ENCODE results near the gene BDP1.
"Not testable (repeated sequence)": the region's sequence is repeated elsewhere in the genome, so short reads cannot be mapped to it uniquely, and the experiment has no call there.

Gene BDP1, protein sequence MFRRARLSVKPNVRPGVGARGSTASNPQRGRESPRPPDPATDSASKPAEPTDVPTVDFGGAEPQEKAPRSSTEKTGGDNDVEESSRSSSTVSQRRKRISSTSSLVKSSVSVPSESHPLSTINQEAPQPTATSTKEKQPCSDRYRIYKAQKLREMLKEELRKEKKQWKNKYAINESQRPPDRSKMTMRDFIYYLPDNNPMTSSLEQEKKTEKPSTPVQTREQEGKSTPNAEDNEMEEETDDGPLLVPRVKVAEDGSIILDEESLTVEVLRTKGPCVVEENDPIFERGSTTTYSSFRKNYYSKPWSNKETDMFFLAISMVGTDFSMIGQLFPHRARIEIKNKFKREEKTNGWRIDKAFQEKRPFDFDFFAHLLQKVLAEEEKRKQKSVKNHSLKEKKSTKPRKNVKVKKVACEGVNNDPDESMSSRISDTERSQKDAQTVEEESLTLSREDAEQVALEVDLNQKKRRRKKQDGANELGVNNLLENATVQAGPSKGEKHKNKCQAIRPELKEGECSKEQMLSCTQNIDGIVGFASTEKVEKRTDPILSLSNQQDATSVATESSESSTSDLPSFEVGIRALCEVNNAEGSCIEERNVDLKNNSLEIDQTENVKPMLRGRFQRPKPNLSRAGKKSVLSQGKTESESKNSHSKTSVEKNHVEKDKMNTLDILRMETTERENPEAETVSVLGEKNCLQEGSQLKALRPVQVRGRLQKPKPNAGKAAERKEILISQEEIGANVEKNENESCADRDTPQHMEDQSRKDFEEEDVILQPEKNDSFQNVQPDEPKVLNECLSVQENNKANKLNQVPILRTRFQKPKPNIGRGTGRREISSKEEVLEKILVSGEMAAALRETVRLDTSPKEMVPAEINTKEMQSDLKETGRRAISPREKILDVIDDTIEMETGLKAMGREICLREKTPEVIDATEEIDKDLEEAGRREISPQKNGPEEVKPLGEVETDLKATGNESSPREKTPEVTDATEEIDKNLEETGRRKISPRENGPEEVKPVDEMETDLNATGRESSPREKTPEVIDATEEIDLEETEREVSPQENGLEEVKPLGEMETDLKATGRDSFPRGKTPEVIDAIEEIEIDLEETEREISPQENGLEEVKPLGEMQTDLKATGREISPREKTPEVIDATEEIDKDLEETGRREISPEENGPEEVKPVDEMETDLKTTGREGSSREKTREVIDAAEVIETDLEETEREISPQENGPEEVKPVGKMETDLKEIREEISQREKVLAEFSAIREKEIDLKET (N-terminal part only)

DNA sequence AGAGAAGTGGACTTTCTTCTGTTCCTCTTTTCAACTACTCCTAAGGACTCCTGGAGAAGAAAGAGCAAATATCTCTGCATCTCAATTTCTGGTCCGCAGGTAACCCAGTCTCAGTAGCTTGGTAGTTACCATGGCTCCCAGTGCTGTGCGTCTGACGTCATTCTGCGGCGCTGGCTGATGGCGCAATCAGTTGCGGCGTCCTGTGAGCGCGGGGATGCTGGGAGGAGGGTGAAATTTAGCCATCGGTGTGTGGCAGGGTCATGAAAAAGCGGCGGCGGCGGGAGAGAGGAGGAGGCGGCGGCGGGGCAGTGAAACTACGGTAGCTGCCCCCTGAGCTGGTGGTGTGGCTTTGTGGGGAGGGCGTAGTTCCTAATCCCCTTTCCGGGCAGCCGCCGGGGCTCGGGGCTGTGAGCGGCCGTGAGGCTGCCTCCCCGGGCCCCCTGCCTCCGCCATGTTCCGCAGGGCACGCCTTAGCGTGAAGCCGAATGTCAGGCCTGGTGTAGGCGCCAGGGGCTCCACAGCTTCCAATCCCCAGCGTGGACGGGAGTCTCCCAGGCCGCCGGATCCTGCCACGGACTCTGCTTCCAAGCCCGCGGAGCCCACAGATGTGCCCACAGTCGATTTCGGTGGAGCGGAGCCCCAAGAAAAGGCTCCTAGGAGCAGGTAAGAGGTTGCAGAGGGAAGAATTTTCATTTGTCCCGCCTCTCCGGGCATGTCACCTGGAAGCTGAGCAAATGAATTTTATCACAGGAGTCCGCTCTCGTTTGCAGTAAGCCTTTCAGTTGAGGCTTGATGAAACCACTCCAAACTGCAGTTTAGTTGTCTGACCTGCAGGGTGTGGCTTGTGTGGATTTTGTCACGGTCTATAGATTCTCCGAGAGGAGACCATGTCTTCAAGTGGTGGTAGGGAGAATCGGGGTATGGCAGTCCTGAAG, at the start of gene BDP1:
Gene BDP1, plus strand, starts transcription at position 225 of the 935 bp plus-strand sequence. Its CDS starts 227 bp downstream, at position 452.
- peak; percentile 90 for DNase-seq

DNA sequence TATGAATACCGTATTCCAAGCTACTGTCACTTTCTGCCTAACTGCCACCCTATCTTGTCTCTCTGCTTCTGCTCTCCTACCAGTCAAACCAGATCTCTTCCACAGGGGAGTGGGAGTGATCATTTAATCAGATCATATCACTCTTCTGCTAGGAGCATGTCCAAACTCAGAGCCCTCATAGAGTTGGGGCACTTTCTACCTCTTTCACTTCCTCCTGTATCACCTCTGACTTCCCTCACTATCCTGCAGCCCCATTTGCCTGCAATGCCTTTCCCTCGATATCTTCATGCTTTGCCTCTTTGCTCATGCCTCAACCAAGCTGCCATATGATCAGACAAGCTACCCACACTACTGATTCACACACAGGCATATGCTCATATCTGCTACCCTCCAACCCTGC, 45.4 kb upstream of the BDP1 start:
- not testable (repeated sequence) for DNase-seq

DNA sequence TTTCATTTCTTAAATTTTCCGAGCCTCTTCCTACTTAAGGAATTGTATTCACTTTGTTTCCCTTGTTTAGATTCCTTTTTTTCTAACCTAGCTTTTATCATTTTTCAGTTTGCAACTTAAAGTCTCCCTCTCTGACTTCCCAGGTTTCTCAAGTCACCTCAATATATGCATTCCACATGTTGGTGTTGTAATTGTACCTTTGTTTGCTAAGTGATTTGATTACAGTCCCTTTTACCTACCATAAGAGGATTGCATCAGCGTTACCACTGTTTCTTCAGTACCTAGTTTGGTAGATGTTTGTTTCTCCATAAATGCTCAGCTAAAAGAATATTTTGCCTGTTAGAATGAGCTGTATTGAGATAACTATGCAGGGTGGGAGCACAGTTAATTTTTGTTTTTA, 39.8 kb upstream of the BDP1 start:
- not testable (repeated sequence) for DNase-seq

DNA sequence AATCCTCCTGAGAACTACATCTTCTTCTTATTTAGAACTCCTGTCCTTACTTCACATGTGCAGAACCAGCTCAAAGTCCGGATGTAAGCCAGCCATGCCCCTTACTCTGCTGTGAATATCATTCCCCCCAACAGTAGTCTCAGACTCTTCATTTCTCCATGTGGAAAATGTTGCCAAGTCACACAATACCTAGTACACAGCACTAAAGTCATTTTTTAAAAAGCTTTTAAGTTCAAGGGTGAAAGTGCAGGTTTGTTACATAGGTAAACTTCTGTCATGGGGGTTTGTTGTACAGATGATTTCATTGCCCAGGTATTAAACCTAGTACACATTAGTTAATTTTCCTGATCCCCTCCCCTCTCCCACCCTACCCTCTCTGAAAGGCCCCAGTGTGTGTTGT, 37.4 kb upstream of the BDP1 start:
- not testable (repeated sequence) for DNase-seq

DNA sequence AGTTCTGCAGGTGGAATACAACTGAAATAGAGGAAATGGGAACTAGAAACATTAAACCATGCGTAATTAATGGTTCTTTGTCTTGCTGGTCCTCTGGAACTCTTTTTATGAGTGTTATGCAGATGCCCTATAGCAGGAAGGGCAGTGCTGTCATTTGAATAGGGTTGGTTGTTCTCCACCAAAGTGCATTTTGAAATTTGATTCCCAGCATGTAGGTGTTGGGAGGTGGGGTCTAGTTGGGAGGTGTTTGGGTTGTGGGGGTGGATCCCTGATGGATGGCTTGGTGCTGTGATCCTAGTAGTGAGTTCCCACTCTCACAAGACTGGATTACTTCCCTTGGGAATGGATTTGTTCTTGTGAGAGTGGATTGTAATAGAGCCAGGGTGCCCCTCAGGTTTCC, 34.2 kb upstream of the BDP1 start:
- DNase-seq: not testable (repeated sequence)

DNA sequence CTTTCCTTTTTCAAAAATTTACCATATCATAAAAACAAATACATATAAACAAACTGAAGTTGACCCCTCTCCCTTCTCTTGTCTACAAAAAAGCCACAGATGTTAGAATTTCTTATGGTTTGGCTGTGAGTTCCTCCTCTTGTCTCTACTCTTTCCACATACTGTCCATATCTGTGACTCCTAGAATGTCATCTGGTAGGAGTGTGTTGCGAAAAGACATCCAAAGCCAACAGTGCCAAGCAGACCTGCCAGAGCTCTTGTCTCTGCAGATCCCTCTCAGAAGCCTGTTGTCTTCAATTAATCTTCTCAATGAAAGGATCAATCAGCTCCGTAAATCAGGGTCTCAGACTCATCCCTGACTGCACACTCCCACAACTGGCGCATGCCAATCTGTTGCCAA, 31.6 kb upstream of the BDP1 start:
- not testable (repeated sequence) for DNase-seq

DNA sequence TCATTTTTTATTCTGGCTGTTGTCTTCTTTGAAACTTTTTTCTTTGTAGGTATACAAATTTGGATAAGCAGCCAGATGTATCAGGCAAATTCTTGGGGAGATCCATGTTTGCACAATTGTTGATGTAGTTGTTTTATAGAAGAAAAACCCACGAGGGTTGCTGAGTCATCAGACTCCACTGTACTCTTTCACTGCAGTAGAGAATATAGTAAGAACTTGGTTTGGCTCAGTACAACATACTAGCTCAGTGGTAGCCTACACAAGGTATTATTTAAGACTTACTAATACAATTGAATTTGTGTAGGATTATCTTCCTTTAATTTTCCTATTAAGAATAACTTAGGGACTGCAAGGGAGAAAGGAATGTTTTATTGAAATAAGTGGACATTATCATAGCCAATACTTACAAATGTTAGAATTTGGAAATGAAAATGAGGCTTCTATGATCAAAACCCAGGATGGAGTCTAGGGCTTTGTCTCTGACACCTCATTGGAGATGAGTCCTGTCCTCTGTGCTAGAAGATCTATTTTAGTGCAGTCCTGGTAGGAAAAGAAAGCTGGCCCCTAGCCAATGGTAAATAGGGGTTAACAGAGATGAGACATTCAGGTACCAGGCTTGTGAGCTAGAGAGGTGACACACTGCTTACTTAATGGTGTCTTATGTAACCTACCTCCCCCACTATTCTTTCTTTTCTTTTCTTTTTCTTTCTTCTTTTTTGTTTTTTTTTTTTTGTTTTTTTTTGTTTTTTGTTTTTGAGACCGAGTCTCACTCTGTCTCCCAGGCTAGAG, 28.6 kb upstream of the BDP1 start:
- not testable (repeated sequence) for DNase-seq

DNA sequence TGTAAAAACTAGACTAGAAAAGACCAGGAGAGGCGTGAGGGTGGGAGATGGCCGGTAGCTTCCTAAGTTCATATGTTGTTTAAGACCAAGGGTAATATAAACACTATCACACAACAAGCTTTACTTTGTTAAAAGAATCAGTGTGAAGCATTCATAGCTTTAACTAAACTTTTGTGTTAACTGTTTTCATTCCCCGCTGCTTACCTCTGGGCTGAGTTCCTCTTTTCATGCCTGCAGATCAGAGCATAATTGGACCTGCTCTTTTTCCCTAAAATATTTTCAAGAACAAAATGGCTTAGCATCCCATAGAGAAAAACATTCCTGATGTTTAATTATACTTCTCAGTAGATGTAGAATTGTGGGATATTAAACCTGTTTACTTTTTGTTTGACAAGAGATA, 23.0 kb upstream of the BDP1 start:
- DNase-seq: not testable (repeated sequence)

DNA sequence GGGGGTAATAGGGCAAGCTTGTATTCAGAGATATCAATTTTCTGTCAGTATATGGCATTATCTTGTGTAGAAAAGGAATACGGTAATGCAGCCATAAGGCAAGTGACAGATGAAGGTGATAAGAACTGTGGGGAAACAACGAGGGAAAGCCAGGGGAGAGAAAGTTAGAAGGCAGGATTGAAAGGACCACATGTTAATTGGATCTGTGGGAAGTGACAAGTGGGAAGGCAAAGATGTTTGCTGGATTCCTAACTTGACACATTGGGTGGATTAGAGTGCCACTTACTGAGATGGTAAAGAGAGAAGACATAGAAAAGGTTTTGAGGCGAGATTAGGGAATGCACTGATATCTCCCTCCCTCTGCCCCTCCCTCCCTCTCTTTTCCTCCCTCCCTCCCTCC, 20.6 kb upstream of the BDP1 start:
- not testable (repeated sequence) for DNase-seq

DNA sequence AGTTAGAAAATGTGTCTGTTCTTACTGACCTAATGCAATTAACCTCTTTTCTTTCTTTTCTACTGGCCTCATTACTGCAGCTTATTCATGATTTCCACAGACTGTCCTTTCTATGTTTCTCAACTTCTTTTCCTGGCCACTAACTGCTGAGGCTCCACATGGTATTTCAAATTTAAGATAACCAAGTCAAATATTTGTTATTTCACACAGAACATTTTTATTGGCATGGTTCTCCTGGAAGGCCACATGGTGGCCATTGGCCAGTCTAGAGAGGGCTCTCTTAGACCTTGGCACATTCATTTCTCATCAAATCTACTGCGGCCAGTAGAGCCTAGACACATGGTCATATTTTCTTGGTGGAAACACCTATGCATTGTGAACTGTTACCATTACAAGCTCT, 13.9 kb upstream of the BDP1 start:
- DNase-seq: not testable (repeated sequence)

DNA sequence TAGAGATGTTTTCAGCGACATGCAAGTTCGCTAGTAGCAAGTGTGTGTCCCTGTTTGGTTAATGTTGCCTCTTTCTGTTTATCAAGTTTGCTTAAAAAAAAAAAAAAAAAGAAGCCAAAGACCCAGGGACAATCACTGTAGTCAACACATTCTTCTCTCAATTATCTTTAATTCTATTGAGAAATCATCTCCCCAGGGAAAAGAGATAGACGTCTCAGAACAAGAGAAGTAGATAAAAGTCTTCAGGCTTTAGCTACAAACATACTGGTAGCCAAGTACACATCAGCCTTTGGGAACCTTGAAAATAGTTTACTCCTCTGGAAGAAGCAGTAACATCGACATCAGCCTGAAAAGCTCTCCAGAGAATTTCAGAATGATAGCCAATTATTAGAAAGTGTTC, 11.6 kb upstream of the BDP1 start:
- not testable (repeated sequence) for DNase-seq

DNA sequence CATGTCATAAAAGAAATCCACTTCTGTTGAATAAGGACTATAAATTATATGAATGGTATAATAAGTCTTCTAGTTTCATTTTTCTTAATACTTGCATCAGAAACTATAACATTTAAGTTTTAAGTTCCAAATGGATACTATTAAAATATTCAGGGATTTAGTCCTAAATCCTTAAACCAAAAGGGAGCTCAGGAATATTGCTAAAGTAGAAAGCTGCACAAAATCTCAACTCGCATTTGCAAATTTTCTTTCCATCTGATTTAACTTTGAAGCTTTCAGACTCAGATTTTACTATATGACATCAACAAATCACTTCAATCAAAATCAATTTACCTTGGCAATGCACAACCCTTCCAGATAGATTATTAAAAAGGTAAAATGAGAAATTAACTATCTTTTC, 10.4 kb upstream of the BDP1 start:
- DNase-seq: not testable (repeated sequence)

DNA sequence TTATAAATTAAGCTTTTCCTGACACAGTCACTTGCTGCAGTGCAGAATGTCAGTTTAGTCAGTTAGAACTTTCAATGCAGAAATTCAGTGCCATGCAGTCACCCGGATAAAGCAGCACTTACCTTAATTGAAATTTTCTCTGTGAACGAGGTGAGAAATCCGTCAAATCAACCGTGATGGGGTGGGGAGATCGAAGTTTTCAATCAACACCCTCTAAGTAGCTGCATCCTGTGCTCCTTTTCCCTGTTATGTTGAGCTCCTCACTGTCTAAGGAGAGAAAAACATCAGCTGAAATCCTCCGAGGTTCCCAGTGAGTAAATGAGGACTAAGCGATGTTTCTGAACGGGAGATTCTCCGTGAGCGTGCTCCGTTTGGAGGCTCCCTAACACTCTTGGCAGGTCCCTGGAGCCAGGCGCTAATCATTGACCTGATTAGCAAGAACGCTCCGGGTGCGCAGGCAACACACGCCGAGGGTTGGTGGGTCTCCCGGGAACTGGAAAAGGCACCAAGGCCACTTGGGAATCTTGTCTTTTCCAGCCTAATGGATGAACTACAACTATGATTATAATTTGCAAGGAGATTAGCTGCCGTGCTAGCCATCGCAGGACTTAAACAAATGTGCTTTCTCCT, 9.8 kb upstream of the BDP1 start:
- not testable (repeated sequence) for DNase-seq

DNA sequence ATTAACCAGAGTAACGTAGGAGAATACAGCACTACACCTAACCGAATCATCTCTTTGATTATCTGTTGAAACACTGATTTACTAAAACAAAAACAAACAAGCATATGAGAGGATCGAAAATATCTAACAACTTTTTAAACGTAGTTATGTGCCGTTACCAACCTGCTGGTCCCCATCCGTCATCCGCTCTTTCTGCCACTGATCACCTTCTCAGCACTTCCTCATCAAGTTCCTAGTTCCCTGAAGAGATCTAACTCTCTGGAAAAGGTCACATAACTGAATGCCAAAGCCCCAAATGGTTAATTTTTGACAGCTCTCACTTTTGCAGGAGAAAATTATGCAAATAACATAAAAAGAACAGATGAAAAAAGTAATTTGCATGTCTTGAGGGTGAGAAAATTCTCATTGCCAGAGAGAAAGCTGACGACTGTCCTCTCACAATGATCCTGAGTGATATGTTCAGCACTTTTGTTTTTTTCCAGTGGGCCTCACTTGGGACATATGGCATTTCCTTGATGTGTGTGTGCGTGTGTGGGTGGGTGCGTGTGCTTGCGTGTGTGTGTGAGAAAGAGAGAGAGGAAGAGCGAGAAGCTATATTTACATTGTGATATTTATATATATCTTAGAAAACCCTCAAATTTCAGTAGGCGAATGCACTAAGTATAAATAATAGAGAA, 8.8 kb upstream of the BDP1 start:
- DNase-seq: not testable (repeated sequence)

DNA sequence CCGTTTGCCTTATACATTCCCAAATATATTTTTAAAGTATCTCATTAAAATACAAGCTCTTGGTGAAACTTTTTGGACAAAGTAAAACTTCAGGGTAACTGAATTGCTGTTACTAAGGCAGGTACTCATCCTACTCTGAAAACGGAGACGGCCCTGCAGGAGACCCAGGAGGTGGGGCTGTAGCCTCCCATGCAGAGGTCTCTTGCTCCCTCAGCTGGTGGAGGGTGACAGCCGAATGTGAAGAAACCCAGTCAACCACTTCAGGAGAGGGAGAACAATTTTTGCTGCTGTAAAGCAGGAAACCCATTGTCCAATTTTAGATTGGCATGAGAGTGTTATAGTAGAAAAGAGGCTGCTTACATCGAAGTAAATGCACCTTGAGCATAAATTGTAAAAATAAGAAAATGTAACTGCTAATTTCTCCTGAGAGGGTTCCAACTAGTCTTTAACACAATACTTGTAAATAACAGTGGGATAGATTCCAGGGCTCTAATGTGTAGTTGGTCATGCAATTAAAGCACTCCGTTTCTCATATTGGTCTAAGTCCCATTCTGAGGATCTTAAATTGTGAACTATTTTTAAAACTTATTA, 8.1 kb upstream of the BDP1 start:
- DNase-seq: peak; percentile 69

DNA sequence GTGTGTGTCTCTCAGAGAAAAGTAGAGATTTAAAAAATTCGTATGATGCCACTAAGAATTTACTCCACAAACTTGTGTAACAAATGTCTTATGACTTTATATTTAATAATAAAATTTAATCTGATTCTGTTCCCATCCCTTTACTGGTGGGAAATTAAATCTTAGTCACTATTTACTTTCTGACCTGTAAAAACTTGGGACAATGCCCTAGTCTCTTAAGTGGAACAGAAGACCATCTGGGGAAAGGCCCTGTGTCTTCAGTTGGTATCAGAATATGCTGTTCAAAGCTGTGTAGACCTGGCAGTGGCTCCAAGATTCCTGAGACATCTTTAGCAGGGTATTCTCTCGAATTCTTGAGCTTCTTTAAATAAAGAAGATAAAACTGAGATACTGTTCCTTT, 2.6 kb upstream of the BDP1 start:
- DNase-seq: no peak

DNA sequence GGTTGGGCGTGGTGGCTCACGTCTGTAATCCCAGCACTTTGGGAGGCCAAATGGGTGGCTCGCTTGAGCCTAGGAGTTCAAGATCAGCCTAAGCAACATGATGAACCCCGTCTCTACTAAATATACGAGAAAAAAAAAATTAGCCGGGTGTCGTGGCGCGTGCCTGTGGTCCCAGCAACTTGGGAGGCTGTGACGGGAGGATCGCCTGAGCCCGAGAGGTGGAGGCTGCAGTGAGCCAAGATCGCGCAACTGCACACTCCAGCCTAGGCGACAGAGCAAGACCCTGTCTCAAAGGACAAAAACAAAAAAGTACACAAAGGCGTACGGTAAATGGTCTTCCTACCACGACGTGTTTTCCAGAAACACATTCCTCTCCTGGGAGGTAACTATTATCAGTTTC, 538 bp upstream of the BDP1 start:
- DNase-seq: no peak

DNA sequence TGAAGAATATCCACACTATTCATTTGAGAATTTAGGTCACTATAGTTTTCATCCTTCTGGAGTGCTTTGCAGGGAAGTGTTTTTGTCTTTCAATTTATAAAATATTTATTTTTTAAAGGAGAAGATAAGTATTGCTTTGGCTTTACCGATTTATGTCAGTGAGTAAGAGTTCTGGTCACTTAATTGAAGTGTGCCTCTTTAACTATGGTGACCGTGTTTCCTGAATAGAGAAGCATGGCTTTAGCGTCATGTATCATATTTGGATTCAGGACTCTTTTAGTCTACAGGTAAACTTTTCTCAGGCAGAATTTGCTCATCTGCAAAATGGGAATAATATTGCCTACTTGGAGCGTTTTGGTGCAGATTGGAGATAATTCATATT, 902 bp downstream of the BDP1 start:
- no peak for DNase-seq

DNA sequence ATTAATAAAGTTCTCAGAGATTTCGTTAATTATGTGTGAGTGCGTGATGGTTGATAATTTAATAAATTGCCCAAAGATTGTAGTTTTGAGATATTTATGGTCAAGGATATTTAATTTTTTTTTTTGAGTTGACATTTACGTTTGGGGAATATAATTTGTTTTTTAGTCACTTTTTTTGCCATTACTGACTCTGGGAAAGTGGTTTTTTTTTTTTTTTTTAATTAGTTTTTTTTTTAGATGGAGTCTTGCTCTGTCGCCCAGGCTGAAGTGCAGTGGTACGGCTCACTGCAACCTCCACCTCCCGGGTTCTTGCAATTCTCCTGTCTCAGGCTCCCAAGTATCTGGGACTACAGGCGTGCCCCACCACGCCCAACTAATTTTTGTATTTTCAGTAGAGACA, 1.7 kb downstream of the BDP1 start:
- DNase-seq: no peak

DNA sequence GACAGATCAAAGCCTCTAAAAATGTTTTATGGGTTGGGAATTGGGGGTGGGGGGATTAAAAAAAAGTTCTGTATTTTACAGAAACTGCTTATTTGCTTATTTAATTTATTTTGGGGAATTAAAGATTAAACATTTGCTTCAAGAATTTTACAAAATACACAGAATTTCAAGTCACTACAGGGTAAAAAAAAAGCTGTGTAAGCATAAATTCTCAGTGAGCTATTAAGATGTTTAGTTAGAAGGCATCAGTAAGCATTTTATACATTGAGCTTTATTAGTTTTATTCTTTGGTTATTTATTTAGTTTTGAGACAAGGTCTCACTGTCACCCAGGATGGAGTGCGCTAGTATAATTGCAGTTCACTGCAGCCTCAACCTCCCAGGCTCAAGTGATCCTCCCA, 5.2 kb downstream of the BDP1 start:
- no peak for DNase-seq
